Subcutaneous abdominal adipose tissue (tissue), 5 donors: ENCODE data around the gene ATP10A.
"Not testable (repeated sequence)": the region's sequence is repeated elsewhere in the genome, so short reads cannot be mapped to it uniquely, and the experiment has no call there.

Source experiments
- H3K27ac ChIP-seq: one replicate; pipeline ENCODE4 v1.7.0; 2013; ENCODE audit warnings: low read depth, mild to moderate bottlenecking, inconsistent platforms, low read length, moderate library complexity
- H3K27me3 ChIP-seq, 5 donors: one replicate each; pipeline ENCODE4 v1.7.0; 2013; ENCODE audit warnings: low read length in 5 of 5, inconsistent platforms in 1 of 5; ENCODE audit not compliant: control insufficient read depth in 5 of 5, insufficient read depth in 4 of 5
- H3K36me3 ChIP-seq, 5 donors: one replicate each; pipeline ENCODE4 v1.7.0; 2013; ENCODE audit warnings: low read length in 5 of 5; ENCODE audit not compliant: control insufficient read depth in 5 of 5, insufficient read depth in 5 of 5
- H3K4me1 ChIP-seq, 5 donors: one replicate each; pipeline ENCODE4 v1.7.0; 2013; ENCODE audit warnings: low read length in 5 of 5, mild to moderate bottlenecking in 3 of 5, moderate library complexity in 1 of 5; ENCODE audit not compliant: control insufficient read depth in 5 of 5, insufficient read depth in 5 of 5
- H3K4me3 ChIP-seq, 5 donors: one replicate each; pipeline ENCODE4 v1.7.0; 2013; ENCODE audit warnings: low read length in 5 of 5, low read depth in 1 of 5
- H3K9ac ChIP-seq, 5 donors: one replicate each; pipeline ENCODE4 v1.7.0; 2013; ENCODE audit warnings: low read length in 5 of 5, mild to moderate bottlenecking in 4 of 5, moderate library complexity in 3 of 5
- H3K9me3 ChIP-seq, 5 donors: one replicate each; pipeline ENCODE4 v1.7.0; 2013; ENCODE audit warnings: low read length in 5 of 5; ENCODE audit not compliant: control insufficient read depth in 5 of 5
- donor health status: healthy.
- donor health status: healthy.
- donor health status: healthy.
- donor health status: healthy.
- donor health status: healthy.

The ATP10A gene

GRCh38 chr15:25860885-25861866, 2.0 kb downstream of the ATP10A start:
- Histone ChIP-seq H3K4me3 (peak overlapping the region; percentile 74 to 91 (median 81)), H3K27ac (peak overlapping the region; percentile 46), H3K9me3 (no peaks in the 10 kb centered on the region), H3K36me3 (peaks cover 0 to 2% (median 0%) of the 10 kb centered on the region in 5 donors), H3K27me3 (no peaks in the 10 kb centered on the region), H3K4me1 (peaks cover 5 to 52% (median 47%) of the 10 kb centered on the region in 5 donors), H3K9ac (peak overlapping the region in 4 of 5 donors; percentile 23 to 69 (median 66))

- Histone ChIP-seq H3K27me3 (no peaks in the 10 kb centered on the region), H3K9ac (peak overlapping the region in 3 of 5 donors; percentile 26 to 69 (median 66)), H3K4me1 (peaks cover 5 to 52% (median 47%) of the 10 kb centered on the region in 5 donors), H3K36me3 (peaks cover 0 to 2% (median 0%) of the 10 kb centered on the region in 5 donors), H3K9me3 (no peaks in the 10 kb centered on the region), H3K27ac (peak overlapping the region; percentile 21), H3K4me3 (peak overlapping the region in 3 of 5 donors; percentile 81 to 91 (median 83))
Measured at GRCh38 chr15:25859838-25860645, 3.1 kb downstream of the ATP10A start.

- Histone ChIP-seq H3K4me3 (peak overlapping the region in 1 of 5 donors; percentile 49), H3K27me3 (no peaks in the 10 kb centered on the region), H3K9me3 (no peaks in the 10 kb centered on the region), H3K27ac (no peak overlapping the region), H3K4me1 (peaks cover 5 to 52% (median 47%) of the 10 kb centered on the region in 5 donors), H3K9ac (peak overlapping the region in 1 of 5 donors; percentile 69), H3K36me3 (peaks cover 0 to 2% (median 0%) of the 10 kb centered on the region in 5 donors)
Measured at GRCh38 chr15:25858952-25859760, 4.0 kb downstream of the ATP10A start.

GRCh38 chr15:25856059-25856458, 7.1 kb downstream of the ATP10A start:
- not testable (repeated sequence) for H3K27me3 ChIP-seq

GRCh38 chr15:25852661-25853524, 10.2 kb downstream of the ATP10A start:
- Histone ChIP-seq H3K36me3 (peaks cover 0 to 2% (median 0%) of the 10 kb centered on the region in 5 donors), H3K9me3 (no peaks in the 10 kb centered on the region), H3K27me3 (no peaks in the 10 kb centered on the region), H3K27ac (peak overlapping the region; percentile 5), H3K4me3 (no peak overlapping the region), H3K4me1 (peaks cover 5 to 49% (median 33%) of the 10 kb centered on the region in 5 donors), H3K9ac (peak overlapping the region in 2 of 5 donors; percentile 19 to 35)

More at GRCh38 chr15:25856059-25856458, 7.1 kb downstream of the ATP10A start:
- not testable (repeated sequence) for H3K4me3 ChIP-seq, H3K9me3 ChIP-seq, H3K27ac ChIP-seq, H3K9ac ChIP-seq, H3K36me3 ChIP-seq
- peaks cover 2 to 49% (median 34%) of the 10 kb centered on the region in 5 donors for H3K4me1 ChIP-seq

GRCh38 chr15:25852027-25852426, 11.1 kb downstream of the ATP10A start:
- H3K27ac ChIP-seq, result peak overlapping the region; percentile 5

GRCh38 chr15:25850154-25851111, 12.7 kb downstream of the ATP10A start:
- Histone ChIP-seq H3K9ac (peak overlapping the region; percentile 44 to 83 (median 51)), H3K27ac (peak overlapping the region; percentile 93), H3K27me3 (no peaks in the 10 kb centered on the region), H3K36me3 (no peaks in the 10 kb centered on the region), H3K4me3 (peak overlapping the region; percentile 46 to 78 (median 54)), H3K4me1 (peaks cover 5 to 54% (median 40%) of the 10 kb centered on the region in 5 donors), H3K9me3 (no peaks in the 10 kb centered on the region)

More at GRCh38 chr15:25852027-25852426, 11.1 kb downstream of the ATP10A start:
- H3K27me3 ChIP-seq, result no peaks in the 10 kb centered on the region
- no peaks in the 10 kb centered on the region for H3K36me3 ChIP-seq
- H3K4me3 ChIP-seq, result no peak overlapping the region
- H3K9me3 ChIP-seq, result no peaks in the 10 kb centered on the region
- peak overlapping the region in 2 of 5 donors; percentile 19 to 35 for H3K9ac ChIP-seq
- peaks cover 5 to 50% (median 33%) of the 10 kb centered on the region in 5 donors for H3K4me1 ChIP-seq
